Mucosa of descending colon (tissue), 3 donors: ENCODE results near the gene KCNH8. TPM values are rescaled to one million over a fixed set of nuclear protein-coding genes. Genes with fewer than 3 reads are reported as not detected.

Experiments
- ATAC-seq: fragments of 200-7000 bp; cut with Tn5 transposase; one replicate; pipeline ENCODE4 v1.9.1; 2020; ENCODE audit warnings: mild to moderate bottlenecking, moderate library complexity
- DNase-seq, 3 donors: peaks; one replicate each; pipeline ENCODE4 v3.0.0-alpha.2; 2020
- H3K36me3 ChIP-seq: fragments of 200-600 bp; one replicate; pipeline ENCODE4 v1.8.0; 2021; ENCODE audit warnings: low read depth, mild to moderate bottlenecking
- H3K4me1 ChIP-seq: fragments of 200-600 bp; one replicate; pipeline ENCODE4 v1.8.0; 2021; ENCODE audit warnings: low read depth, mild to moderate bottlenecking
- H3K4me3 ChIP-seq: fragments of 200-600 bp; one replicate; pipeline ENCODE4 v1.8.0; 2021; ENCODE audit warnings: mild to moderate bottlenecking
- H3K9me3 ChIP-seq: fragments of 200-600 bp; one replicate; pipeline ENCODE4 v1.8.0; 2021; ENCODE audit warnings: mild to moderate bottlenecking
- CTCF ChIP-seq: fragments of 200-600 bp; IDR thresholded peaks from one replicate; pipeline ENCODE4 v1.8.0; 2022; ENCODE audit warnings: antibody characterized with exemption, mild to moderate bottlenecking
- intact Hi-C, 2 donors: fragments of 100-400 bp; cut with DNase I in 1 of 2; cut with micrococcal nuclease in 1 of 2; formaldehyde crosslinking; loops; one replicate each; pipeline versions ENCODE4 v1.11.0 to v1.11.1; 2022; cut with DNase I, micrococcal nuclease
- total RNA-seq, 3 donors: library from RNA; stranded (reverse); fragmentation: NEBNext Ultra II Directional in 2 of 3; extraction: Animal tissue kit (Norgen Biotek cat#: 25700) in 2 of 3; gene quantifications; one replicate each; pipeline versions ENCODE4 v1.2.1 to v1.2.4, GENCODE V29; 2021 to 2023
- donor health status: DM: no; HTN: no; CAD: no; lungs with moderate emphysema.
- donor health status: DM: no; HTN: no; CAD: no.
- donor health status: DM: no; HTN: yes; CAD: no.

The KCNH8 gene
- total RNA-seq, 3 donors from 2014 or later = 1.0 to 1.3 (median 1.1) TPM

- intact Hi-C loops = no loop called here
- TF ChIP-seq CTCF = no peak
- no peaks in the 10 kb centered on the region for H3K36me3 ChIP-seq
- H3K9me3 ChIP-seq = no peaks in the 10 kb centered on the region
- H3K4me1 ChIP-seq = no peaks in the 10 kb centered on the region
- ATAC-seq = no peak
- DNase-seq = no peak
- H3K4me3 ChIP-seq = no peak overlapping the region
Measured at GRCh38 chr3:19487386-19487785, 339.1 kb downstream of the KCNH8 start.

DNA sequence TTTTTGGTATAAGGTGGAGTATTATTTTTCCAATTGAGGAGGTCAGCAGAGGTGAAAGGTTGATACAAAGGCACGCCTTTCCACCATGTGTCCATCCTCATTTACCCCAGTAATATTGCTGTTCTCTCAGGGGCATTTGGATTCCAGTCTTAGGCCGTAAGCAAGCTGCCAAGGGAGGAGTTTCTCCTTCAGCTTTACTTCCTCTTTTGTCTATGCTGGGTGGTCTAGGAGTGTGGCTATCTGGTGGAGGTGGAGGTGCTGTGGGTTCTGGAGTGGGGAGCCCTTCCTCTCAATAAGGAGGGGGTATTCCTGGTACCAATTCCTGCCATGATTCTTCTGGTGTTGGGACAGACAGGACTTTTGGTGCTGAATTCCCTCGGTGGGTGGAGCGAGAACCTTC is 340.6 kb downstream of the KCNH8 start:
- TF ChIP-seq CTCF = no peak
- Histone ChIP-seq H3K4me1 (no peaks in the 10 kb centered on the region), H3K36me3 (no peaks in the 10 kb centered on the region), H3K4me3 (no peak overlapping the region), H3K9me3 (no peaks in the 10 kb centered on the region)
- intact Hi-C loops = no loop called here
- DNase-seq (no peak), ATAC-seq (no peak)

DNA sequence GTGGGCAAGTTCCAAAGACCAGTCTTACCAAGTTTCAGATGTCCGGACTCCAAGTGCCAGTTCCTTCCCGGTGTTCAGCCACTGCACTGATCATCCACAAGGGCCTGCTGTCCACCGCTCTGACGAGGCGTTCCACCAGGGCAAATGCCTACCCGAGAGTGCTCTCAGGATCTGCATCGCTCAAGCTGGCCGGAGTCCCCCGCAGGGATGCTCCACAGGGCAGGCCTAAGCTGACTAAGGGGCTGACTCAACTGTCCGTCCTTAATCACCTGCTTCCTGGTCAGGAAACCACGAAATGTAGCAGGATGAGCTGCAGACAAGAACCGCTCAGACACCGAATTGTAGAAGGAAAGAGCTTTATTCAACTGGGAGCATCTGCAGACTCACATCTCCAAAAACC is 341.6 kb downstream of the KCNH8 start:
- no peaks in the 10 kb centered on the region for H3K4me1 ChIP-seq
- no peaks in the 10 kb centered on the region for H3K36me3 ChIP-seq
- intact Hi-C loops = no loop called here
- no peak for TF ChIP-seq CTCF
- no peak for ATAC-seq
- no peak for DNase-seq
- H3K4me3 ChIP-seq = no peak overlapping the region
- no peaks in the 10 kb centered on the region for H3K9me3 ChIP-seq

DNA sequence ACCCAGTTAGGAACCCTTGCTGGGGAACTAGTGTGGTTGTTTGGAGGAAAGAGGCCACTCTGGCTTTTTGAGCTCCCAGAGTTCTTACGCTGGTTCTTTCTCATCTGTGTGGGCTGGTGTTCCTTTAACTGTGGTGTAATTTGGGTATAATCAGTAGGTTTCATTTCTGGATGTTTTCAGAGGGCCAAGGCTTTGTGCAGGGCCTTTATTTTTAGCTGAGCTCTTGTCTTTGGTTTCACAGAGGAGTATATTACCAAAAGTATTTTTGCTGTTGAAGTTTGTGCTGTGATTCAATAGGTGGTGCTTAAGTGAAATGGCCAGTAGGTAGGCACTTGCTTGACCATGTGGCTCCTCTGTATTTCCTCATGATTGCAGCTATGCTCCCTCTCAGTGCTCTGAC is 357.9 kb downstream of the KCNH8 start:
- no peak for DNase-seq
- Histone ChIP-seq H3K4me1 (no peaks in the 10 kb centered on the region), H3K36me3 (no peaks in the 10 kb centered on the region), H3K9me3 (no peaks in the 10 kb centered on the region), H3K4me3 (no peak overlapping the region)
- TF ChIP-seq CTCF = no peak
- no peak for ATAC-seq
- intact Hi-C loops = no loop called here

DNA sequence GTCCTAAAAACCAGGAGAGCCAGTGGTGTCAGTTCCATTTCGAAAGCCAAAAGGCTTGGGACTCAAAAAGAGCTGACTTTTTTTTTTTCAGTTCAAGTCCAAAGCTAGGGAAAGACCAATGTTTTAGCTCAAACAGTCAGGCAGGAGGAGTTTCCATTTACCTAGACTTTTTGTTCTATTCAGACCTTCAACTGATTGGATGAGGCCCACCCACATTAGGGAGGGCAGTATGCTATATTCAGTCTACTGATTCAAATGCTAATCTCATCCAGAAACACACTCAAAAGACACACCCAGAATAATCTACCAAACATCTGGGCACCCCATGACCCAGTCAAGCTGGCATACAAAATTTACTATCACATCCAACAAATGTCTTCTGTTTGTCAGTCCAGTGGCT is 374.0 kb downstream of the KCNH8 start:
- DNase-seq (no peak), ATAC-seq (no peak)
- intact Hi-C loops = no loop called here
- no peak for TF ChIP-seq CTCF
- Histone ChIP-seq H3K36me3 (no peaks in the 10 kb centered on the region), H3K4me1 (no peaks in the 10 kb centered on the region), H3K4me3 (no peak overlapping the region), H3K9me3 (no peaks in the 10 kb centered on the region)

- intact Hi-C loops = no loop called here
- ATAC-seq = no peak
Measured at GRCh38 chr3:19526071-19526470, 377.8 kb downstream of the KCNH8 start.

More at GRCh38 chr3:19526071-19526470, 377.8 kb downstream of the KCNH8 start:
- Histone ChIP-seq H3K4me1 (no peaks in the 10 kb centered on the region), H3K9me3 (no peaks in the 10 kb centered on the region), H3K4me3 (no peak overlapping the region), H3K36me3 (no peaks in the 10 kb centered on the region)
- DNase-seq = no peak
- TF ChIP-seq CTCF = no peak
